ENCODE results near the gene MYO9B. TPM values are rescaled to one million over a fixed set of nuclear protein-coding genes. Genes with fewer than 3 reads are reported as not detected.

The MYO9B gene
- total RNA-seq, 1 donor from 2014 or later, result 15.5 TPM

DNA sequence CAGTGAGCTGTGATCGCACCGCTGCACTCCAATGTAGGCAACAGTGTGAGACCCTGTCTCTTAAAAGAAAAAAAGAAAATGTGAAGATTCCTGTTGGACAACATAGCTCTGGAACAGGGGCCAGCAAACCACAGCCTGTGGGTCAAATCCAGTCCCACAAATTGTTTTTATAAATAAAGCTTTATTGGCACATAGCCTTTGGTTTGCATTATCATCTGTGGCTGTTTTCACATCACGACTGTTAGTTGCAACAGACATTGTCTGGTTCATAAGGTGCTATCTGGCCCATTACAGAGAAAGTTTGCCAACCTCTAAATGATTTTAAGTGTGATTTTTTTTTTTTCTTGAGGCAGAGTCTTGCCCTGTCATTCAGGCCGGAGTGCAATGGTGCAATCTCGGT lies 90.1 kb downstream of the MYO9B start:
- TF ChIP-seq, protein P1, sequence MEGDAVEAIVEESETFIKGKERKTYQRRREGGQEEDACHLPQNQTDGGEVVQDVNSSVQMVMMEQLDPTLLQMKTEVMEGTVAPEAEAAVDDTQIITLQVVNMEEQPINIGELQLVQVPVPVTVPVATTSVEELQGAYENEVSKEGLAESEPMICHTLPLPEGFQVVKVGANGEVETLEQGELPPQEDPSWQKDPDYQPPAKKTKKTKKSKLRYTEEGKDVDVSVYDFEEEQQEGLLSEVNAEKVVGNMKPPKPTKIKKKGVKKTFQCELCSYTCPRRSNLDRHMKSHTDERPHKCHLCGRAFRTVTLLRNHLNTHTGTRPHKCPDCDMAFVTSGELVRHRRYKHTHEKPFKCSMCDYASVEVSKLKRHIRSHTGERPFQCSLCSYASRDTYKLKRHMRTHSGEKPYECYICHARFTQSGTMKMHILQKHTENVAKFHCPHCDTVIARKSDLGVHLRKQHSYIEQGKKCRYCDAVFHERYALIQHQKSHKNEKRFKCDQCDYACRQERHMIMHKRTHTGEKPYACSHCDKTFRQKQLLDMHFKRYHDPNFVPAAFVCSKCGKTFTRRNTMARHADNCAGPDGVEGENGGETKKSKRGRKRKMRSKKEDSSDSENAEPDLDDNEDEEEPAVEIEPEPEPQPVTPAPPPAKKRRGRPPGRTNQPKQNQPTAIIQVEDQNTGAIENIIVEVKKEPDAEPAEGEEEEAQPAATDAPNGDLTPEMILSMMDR (IDR thresholded peaks at IDR 0.05; ENCODE audit: insufficient read depth, low read length, severe bottlenecking), result no peak
- no peaks in the 10 kb centered on the region for H3K27me3 ChIP-seq (ENCODE audit: control insufficient read depth, insufficient read depth, low read length)
- FAIRE-seq (no peak), DNase-seq (ENCODE audit: low read depth) (no peak)
- H3K36me3 ChIP-seq (ENCODE audit: control insufficient read depth, insufficient read depth, low read length), result peaks cover 19% of the 10 kb centered on the region
- H3K4me3 ChIP-seq (ENCODE audit: low read depth, low read length), result no peak overlapping the region

GRCh38 chr19:17170538-17171297 lies 95.1 kb downstream of the MYO9B start:
- Histone ChIP-seq H3K4me3 (ENCODE audit: low read depth, low read length) (no peak overlapping the region), H3K36me3 (ENCODE audit: control insufficient read depth, insufficient read depth, low read length) (peaks cover 23% of the 10 kb centered on the region), H3K27me3 (ENCODE audit: control insufficient read depth, insufficient read depth, low read length) (no peaks in the 10 kb centered on the region)
- no peak for DNase-seq (ENCODE audit: low read depth)
- TF ChIP-seq, protein P1 (IDR thresholded peaks at IDR 0.05; ENCODE audit: insufficient read depth, low read length, severe bottlenecking), result no peak
- FAIRE-seq, result no peak

GRCh38 chr19:17171874-17172273 lies 96.3 kb downstream of the MYO9B start:
- Histone ChIP-seq H3K36me3 (ENCODE audit: control insufficient read depth, insufficient read depth, low read length) (peaks cover 23% of the 10 kb centered on the region), H3K27me3 (ENCODE audit: control insufficient read depth, insufficient read depth, low read length) (no peaks in the 10 kb centered on the region), H3K4me3 (ENCODE audit: low read depth, low read length) (no peak overlapping the region)
- FAIRE-seq, result no peak
- DNase-seq (ENCODE audit: low read depth), result no peak
- TF ChIP-seq, protein P1 (IDR thresholded peaks at IDR 0.05; ENCODE audit: insufficient read depth, low read length, severe bottlenecking), result no peak

DNA sequence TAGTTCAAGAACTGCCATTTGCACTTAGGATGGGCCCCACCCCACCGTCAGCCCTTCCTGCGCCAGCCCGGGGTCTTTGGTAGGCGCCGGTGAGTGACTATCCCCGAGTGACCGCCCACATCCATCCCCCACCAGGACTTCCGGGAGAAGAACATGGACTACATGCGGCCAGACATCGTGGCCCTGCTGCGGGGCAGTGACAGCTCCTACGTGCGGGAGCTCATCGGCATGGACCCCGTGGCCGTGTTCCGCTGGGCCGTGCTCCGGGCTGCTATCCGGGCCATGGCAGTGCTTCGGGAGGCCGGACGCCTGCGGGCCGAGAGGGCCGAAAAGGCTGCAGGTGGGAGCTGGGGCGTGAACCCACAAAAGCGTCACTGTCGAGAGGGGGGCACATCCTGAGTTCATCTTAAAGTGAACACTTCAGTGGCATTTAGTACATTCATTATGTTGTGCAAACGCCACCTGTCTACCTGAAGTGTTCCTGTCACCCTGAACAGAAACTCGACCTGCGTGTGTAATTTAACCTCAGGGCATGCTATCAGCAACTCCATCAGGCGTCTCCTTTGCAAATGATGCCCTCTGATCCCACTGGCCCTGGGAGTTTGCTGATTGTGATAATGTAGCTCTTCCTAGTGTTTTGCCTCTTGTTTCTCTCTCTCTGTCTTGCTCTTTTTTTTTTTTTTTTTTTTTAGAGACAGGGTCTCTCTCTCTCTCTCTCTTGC lies 97.2 kb downstream of the MYO9B start:
- DNase-seq (ENCODE audit: low read depth), result no peak
- FAIRE-seq, result no peak
- TF ChIP-seq, protein P1 (IDR thresholded peaks at IDR 0.05; ENCODE audit: insufficient read depth, low read length, severe bottlenecking), result no peak
- Histone ChIP-seq H3K4me3 (ENCODE audit: low read depth, low read length) (no peak overlapping the region), H3K36me3 (ENCODE audit: control insufficient read depth, insufficient read depth, low read length) (peaks cover 24% of the 10 kb centered on the region), H3K27me3 (ENCODE audit: control insufficient read depth, insufficient read depth, low read length) (no peaks in the 10 kb centered on the region)

- TF ChIP-seq, protein P1 (IDR thresholded peaks at IDR 0.05; ENCODE audit: insufficient read depth, low read length, severe bottlenecking), result no peak
- FAIRE-seq (no peak), DNase-seq (ENCODE audit: low read depth) (no peak)
- Histone ChIP-seq H3K36me3 (ENCODE audit: control insufficient read depth, insufficient read depth, low read length) (peaks cover 18% of the 10 kb centered on the region), H3K4me3 (ENCODE audit: low read depth, low read length) (no peak overlapping the region), H3K27me3 (ENCODE audit: control insufficient read depth, insufficient read depth, low read length) (no peaks in the 10 kb centered on the region)
These were observed 102.7 kb downstream of the MYO9B start for GRCh38 chr19:17178291-17178690.
